Ramos (cell line): ENCODE results near the gene TMEM9.

Experiments
- in situ Hi-C: fragments of 300-500 bp; cut with MboI; formaldehyde crosslinking; loops from one replicate; pipeline ENCODE4 v1.14.3; 2022; ENCODE audit warnings: low sequenced_read_pairs; ENCODE audit not compliant: unreplicated experiment

Gene TMEM9

DNA sequence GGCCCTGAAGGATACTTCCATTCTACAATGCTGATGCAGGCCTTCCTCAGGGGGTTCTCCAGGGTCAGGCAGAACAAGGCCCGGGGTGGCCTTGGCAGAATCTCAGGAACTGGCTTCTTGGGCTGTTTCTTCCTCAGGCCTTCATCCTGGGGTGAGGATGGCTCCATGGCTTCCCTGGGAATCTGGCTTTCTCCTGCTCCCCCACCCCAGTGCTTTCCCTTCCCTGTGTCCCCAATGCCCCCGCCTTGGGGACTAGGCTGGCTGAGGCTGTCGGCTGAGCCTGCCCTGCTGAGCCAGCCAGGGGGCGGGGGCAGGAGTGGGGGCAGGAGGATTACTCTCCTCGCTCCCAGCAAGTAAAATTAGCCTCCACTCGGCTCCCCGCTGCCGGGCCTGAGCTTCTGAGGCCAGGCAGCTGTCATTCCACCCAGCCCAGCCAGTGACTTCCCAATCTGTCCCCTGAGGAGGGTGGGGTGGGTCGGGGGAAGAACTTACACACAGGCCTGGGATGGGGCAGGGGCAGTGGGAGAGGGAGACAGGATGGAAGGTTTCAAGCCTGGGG is 42.0 kb downstream of the TMEM9 start, which contains the start of gene CACNA1S:
TSS of gene CACNA1S (minus strand) at position 254 of the 559 bp plus-strand sequence. CDS start at position 167, 87 bp downstream.
- in situ Hi-C loops, result loop anchor here (10.0 kb wide), 1 partner anchor 137 kb away; no protein-coding TSS in a partner anchor

DNA sequence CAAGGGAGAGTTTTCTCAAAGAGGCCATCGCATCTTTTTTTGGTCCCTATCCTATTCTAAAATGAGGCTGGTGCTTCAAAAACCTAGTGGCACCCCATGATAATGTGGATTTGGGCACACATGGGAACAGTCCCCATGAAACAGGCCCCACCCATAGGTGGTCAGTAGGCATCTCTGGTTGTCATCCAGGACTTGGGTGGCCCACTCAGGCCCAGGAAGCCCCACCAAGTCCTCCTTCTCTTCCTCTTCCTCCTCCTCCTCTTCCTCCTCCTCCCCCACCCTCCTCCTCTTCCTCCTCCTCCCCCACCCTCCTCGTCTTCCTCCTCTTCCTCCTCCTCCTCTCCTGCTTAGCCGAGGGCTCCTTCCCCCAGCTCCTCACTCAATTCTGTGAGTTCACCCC is 42.6 kb downstream of the TMEM9 start:
- in situ Hi-C loops, result loop anchor here (10.0 kb wide), 1 partner anchor 137 kb away; no protein-coding TSS in a partner anchor

DNA sequence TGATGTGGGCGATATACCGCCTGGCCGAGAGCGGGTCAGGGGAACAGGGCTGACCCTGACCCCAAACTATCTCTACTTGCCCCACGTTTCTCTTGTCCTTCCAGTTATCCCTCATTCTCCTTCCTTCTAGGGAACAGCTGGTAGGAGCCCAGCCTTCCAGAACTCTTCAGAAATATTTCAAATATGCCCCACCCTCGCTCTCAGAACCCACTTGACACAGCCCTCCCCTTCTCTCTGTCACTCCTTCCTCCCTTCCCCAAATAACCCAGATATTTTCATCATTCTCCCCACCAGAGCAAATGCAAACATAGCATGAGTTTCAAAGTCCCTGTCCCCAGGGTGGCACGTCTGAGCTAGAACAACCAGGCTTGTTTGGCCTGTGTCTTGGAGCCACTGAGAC is 43.1 kb downstream of the TMEM9 start:
- in situ Hi-C loops, result loop anchor here (10.0 kb wide), 1 partner anchor 136 kb away; no protein-coding TSS in a partner anchor

DNA sequence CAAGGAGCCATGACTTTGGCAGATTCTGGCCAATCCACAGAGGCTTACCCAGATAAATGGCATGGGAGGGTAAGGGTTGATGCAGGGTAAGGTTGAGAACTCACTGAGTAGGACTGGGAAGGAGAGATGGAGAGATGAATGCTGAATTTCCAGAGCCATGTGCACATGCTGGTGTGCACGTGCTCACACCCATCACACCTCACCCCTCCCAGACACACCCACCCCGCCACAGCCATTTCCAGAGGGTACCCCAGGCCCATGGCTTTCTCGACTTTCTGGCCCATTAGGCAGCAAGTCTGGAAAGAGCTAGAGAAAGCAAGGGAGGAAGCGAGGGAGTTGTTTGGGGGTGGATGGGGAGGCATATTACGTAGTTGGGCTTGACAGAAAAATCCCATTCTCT is 43.7 kb downstream of the TMEM9 start:
- in situ Hi-C loops, result loop anchor here (10.0 kb wide), 1 partner anchor 136 kb away; no protein-coding TSS in a partner anchor

DNA sequence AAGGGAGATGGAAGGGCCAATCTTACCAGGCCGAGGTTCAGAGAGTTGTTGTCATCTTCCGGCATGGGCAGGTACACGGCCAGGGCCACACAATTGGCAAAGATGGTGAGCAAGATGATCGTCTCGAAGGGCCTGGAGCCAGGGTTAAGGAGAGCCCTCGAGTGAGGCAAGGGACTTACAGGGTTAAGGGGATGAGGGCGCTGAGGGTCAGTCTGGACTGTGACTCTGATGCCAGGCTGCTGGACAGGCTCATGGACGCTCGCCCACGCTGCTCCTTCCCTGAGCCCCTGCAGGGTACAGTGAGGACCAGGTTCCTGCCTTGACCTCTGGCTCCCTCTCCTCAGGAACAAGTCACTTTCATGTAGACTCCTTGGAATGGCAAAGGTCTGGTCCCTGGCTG is 44.1 kb downstream of the TMEM9 start:
- in situ Hi-C loops, result loop anchor here (10.0 kb wide), 1 partner anchor 135 kb away; no protein-coding TSS in a partner anchor

DNA sequence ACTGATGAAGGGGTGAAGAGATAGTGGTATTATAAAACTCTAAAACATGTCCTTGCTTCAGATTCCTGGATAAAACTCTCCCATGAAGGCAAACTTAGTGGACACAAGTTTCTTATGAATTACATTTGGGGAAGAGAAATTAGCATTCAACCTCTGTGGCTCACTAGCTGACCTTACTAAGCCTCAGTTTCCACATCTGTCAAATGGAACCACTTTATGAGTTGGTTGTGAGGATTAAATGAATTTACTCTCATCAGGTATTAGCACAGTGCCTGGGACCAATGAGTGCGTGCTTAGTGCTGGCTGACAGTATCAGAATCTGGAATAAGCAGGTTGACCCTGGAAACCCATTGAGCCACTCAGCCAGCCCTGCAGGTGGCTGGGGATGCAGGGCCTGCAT is 44.6 kb downstream of the TMEM9 start:
- in situ Hi-C loops, result loop anchor here (10.0 kb wide), 1 partner anchor 135 kb away; no protein-coding TSS in a partner anchor

DNA sequence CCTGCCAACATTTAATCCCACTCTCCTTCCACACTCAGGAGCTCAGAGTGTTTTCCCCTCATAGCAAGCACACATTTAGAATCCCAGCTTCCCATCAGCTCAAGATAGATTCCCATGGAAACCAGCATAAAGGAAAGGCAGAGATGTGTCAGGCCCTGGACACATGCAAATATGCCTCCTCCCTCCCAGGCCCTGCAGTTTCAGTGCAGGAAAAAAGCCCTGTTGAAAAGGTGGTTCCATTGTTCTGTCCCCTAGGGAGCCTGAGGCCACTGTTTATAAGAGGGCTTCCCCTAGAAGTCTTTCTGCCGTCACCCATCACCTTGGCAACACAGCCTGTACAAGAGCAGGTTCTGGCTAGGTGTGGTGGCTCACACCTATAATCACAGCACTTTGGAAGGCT is 45.7 kb downstream of the TMEM9 start:
- in situ Hi-C loops, result no loop called here

DNA sequence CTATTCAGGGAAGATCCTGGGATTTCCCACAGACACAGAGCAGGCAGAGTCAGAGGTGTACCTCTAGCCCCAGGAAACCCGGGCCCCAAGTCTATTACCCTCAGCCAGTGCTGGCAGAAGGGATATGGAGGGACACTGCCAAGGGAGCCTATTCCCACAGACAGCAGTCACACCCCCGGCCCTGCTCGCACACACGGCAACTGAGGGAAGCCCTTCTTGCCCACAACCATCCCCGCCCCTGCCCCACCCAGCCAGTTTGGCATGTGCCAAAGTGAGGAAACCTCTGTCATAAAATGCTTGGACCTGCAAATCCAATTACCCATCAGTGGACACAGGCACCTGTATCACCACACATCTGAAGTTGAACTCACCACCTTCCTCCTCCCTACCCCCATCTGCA is 48.6 kb downstream of the TMEM9 start:
- in situ Hi-C loops, result no loop called here

DNA sequence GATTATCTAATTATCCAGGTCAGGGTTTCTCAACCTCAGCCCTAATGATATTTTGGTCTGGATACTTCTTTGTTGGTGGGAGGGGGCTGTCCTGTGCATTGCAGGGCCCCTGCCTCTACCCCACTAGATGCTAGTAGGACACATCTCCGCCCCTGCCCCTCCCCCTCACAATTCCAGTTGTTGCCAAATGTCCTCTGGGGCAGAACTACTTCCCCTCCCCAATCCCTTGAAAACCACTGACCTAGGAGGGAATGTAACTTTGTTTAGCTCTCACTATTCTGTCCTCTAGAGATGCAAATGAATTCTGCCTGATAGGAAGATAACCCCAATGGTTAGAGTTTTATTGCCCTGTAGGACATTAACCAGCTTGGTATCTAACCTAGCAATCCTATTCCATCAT is 50.1 kb downstream of the TMEM9 start:
- in situ Hi-C loops, result no loop called here

DNA sequence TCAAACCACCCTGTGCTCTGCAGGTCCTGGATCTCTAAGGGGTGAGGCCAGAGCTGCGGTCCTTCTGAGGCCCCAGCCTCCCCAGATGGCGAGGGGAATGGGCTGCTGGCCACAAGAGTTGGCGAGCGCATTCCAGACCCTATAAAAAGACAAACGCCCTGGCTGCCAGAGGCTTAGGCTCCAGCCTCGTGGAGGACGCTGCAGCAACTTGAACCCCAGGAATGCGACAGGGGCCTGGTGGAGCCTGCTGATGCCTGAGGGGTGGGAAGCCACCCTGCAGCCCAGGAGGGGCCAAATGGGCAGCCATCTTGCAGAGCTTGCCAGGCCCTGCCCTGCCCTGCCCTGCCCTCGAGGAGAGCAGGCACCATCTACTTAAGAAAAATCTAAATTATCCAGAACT is 50.6 kb downstream of the TMEM9 start:
- in situ Hi-C loops, result no loop called here

DNA sequence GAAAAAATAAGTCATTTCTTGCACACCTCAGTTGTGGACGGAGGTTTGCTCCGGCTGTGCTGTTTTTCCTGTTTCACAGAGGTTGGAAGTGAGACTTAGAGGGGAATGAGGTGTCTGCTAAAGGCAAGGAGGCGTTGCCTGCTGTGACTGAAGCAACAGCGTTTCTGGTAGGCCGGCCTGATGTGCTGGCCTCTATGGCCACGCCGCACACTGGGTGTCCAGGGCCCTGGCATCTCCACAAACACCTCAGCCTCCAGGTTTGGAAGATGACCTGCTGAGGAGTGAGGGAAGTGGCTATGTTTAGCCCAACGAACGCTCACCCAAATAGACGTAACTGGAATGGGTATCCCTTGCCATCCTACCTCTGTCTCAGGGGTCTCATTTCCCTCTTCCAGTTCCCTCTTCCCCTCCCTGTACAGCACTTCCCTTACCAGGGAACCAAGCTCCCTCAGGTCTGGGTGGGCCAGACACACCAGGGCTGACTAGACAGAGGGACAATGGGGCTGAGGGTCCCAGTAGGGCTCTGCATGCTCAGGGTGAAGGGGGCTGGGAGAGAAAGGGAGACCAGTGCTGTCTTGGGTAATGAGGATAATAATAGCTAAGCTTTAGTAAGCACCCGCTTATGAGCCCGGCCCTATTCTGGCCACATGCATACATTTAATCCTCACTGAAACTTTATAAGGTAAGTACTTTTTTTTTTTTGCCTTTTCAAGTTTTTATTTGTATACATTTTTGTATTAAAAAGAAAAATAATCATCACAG is 53.9 kb downstream of the TMEM9 start:
- in situ Hi-C loops, result no loop called here

DNA sequence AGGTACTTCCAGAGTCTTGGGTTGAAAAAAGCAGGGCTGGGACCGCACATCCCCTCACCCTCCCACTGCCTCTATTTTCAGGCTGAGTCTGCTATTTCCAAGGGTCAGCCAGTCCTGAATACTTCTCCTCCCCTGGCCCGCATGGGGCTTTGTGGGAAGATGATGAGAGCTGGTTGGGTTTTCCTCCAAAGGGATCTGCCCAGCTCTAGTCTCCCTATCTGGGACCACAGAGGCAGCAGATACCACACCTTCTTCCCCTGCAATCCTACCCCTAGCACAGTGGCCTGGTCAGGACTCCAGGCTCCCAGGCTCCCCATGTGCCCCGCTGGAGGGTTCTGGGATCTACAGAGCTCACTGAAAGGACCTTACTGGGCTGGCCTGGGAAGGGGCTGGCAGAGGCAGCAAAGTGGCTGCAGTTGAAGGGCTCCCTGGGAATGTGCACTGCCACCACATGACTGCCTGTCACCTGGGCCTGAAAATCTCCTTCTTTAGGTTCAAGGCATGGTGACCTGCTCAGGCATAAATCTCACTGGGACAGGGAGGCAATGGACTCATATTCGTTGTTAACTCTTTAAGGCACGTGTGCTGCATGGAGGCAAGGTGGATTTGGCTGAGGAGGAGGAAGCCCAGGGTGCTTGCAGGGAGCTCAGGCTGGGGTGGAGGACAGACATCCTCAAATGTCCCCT is 55.1 kb downstream of the TMEM9 start:
- in situ Hi-C loops, result no loop called here

DNA sequence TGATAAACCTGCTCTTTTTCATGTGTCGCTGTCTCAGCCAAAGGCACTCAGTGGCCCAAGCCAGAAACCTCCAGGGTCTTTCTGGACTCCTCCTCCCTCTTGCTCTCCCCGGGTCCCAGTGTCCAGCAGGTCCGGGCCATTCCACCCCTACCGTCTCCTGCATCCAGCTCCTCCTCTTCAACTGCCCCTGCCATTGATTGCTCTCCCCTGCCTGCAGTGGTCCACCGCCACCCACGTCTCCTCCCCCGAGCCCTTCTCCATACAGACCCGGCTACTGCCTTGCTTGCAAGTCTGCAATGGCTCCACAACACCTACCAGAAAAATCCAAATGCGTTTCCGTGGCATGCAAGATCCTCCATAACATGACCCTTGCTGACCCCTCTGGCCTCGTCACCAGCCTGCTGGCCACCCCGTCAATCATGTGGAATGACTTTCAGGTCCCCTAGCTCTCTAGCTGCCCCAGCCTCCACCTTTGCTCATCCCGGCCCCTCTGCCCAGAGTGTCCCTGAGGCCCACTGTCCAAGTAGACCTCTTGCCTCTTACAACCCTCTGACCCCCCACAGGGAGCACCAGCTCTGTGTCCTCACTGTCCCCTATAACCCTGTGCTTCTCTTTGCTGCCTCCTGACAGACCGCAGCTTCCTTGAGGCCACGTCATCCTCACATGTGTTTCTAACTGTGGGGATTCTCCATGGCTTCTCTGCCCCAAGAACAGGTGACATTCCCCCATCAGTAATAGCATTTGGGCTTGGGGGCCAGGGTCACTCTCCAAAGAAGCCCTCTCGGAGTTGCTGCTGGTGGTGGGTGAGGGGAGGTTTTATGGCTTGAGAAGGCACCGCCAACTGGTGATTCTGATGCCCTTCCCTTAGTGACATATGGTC is 57.1 kb downstream of the TMEM9 start:
- in situ Hi-C loops, result no loop called here

DNA sequence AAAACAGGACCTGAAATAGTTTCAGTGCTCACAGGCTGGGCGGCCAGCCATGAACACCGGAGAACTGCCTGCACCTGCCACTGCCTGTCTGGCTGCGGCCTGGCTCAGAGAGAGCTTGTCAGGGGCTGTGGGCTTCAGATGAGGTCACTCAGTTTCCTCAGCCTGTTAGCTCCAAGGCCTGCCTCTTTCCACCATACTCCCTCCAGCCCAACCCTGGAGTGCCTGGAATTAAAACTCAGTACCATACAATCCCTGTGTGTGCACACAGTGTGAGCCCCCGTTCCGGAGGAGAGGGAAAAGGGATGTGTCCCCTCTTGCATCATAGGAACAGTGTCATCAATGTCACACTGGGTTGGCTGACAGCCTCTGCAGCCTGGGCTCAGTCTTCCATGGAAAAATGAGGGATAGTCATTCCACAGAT is 58.2 kb downstream of the TMEM9 start:
- in situ Hi-C loops, result no loop called here

DNA sequence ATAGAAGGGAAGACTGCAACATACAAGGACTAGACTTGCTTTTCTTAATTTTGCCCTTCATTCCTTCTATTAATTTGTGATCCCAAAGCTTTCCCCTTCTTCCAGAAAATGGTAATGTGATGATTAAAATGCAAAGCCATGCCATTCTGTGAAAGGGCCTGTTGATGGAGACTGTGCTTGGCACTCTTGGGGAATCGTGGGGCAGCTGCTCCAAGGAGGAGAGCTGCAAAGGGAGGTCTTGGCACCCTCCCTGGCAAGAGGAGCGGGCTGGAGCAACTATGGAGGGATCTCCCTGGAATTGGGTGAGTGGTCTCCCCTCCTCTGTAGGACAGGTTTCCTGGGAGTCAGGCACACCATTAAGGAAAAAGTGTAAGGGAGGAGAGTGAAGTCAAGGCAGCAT is 58.7 kb downstream of the TMEM9 start:
- in situ Hi-C loops, result no loop called here

DNA sequence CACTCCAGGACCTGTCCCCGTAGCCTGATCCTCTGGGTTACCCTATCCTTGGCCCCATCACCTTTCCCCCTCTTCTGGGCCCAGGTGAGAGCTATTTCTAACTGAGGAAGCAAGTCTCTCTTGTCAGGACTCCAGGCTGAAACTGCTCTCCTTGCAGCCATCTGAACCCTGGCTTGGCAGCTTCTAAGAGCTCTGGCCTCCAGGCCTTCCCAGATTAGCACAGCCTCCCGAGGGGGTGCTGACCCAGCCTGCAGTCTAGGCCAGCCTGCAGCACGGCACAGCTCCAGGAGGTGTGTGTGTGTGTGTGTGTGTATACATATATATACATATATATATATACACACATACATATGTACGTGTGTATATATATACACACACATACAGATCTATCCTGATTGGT is 59.4 kb downstream of the TMEM9 start:
- in situ Hi-C loops, result no loop called here

DNA sequence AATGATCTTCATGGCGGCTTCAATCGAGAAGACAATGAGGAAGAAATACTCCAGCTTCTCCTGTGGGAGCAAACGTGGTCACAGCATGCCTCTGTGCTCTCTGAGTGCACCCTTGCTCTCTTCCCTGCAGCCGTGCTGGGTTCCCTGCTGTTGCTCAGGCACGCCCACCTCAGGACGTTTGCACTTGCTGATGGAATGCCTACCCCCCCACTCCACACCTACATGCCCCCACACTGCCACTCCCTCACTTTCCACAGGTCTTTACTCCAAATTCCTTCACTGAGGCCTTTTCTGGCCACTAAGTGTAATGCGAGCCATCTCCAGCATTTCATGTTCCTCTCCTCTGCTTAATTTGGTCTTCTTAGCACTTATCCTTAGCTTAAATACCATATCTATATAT is 60.3 kb downstream of the TMEM9 start:
- in situ Hi-C loops, result no loop called here

DNA sequence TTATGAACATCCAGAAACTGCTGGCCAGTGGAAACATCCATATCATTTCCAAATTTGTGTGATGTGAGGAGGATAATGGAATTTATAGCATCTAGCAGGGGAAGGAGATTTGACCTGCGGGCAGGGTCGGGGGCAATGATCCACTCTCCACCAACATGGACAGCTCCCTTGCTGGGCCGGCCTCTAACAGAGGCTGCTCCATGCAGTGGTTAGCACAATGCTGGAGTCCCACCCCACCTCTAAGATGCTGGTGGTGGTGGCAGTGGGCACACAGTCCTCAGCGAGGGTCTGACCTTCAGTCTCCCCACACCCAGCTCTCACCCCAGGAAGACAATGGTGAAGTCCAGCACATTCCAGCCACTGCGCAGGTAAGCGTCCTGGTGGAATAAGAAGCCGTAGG is 60.7 kb downstream of the TMEM9 start:
- in situ Hi-C loops, result no loop called here

DNA sequence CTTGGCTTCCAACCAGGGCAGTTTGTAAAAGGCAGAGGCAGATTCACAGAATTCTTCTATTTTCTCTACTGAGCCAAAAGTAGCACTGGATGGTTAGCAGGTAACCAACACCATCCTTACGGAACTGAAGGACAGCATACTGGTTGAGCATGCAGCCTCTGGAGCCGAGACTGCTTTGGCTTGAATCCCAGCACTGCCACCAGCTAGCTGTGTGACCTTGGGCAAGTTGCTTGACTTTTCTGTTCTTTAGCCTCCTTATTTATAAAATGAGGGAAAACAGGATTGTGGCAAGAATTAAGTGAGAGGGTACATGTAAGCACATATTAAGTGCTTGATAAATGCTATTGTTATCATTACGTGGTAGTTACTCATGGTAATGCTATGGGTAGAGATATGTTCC is 61.5 kb downstream of the TMEM9 start:
- in situ Hi-C loops, result no loop called here

DNA sequence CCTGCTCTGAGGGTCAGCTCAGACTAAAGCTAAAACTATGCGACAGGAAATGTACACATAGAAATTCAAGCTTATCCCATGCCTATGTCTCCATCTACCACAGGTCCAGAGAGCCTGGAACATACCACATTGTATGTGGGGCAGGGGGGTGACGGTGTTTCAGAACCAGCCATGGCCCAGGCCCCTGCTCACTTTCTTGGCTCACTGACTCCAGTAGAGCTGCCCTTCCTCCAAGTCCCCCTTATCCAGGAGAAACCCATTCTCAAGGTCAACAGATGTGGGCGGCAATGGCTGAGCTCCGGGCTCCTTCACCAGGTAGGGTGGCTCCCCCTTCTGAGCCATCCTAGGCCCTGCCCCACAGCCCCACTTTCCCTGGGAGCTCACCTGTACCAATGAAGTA is 63.0 kb downstream of the TMEM9 start:
- in situ Hi-C loops, result no loop called here
